MM.1S (cell line): Measurements from ENCODE around the gene CCR3.

ENCODE experiments used
- EZH2 ChIP-seq: fragments of 300-600 bp; sonication (generic); optimal IDR thresholded peaks from 2 replicates; pipeline ENCODE3; 2017; ENCODE audit warnings: low read depth, mild to moderate bottlenecking, antibody characterized with exemption, low read length, mixed read lengths
- EZH2phosphoT487 ChIP-seq: fragments of 300-600 bp; sonication (generic); IDR thresholded peaks from 2 replicates; pipeline ENCODE4 v1.6.1; 2018; ENCODE audit warnings: antibody characterized with exemption, low read length
- TF ChIP-seq, protein P1 (sequence below): fragments of 300-600 bp; sonication (generic); IDR thresholded peaks from 2 replicates; pipeline ENCODE4 v1.5.1; 2016; ENCODE audit warnings: antibody characterized with exemption, low read length, mixed read lengths

DNA sequence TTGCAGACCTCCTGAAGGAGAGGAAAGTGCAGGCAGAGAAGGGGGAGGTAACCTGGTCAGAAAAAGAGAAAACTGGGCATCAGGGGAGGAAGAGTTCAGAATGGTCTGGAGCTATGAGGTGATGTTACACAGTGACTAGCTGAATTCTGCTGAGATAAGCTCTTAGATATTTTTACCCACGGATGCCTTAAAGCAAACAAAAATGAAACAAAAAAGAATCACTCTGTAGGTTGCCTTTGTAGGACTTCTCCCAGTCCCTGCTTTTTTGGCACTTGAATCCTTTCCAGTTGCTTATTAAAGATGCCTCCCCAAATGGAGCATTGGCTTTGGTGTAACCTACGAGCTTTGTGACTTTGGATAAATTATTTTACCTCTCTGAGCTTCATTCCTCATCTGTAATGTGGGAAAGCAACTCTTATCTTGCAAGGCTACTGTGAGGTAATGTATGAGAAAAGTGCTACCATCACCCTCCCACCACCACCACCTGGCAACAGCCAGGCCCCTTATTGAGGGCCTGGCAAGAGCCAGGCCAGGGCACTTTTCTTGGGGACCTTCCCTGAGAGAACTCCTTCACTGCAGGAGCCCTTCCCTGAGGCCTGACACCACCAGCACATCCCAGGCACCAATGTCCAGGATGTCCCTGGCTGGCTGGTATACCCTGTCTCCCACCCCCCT is 36.8 kb upstream of the CCR3 start:
- TF ChIP-seq EZH2 (no peak), EZH2phosphoT487 (no peak)
- TF ChIP-seq, protein P1, sequence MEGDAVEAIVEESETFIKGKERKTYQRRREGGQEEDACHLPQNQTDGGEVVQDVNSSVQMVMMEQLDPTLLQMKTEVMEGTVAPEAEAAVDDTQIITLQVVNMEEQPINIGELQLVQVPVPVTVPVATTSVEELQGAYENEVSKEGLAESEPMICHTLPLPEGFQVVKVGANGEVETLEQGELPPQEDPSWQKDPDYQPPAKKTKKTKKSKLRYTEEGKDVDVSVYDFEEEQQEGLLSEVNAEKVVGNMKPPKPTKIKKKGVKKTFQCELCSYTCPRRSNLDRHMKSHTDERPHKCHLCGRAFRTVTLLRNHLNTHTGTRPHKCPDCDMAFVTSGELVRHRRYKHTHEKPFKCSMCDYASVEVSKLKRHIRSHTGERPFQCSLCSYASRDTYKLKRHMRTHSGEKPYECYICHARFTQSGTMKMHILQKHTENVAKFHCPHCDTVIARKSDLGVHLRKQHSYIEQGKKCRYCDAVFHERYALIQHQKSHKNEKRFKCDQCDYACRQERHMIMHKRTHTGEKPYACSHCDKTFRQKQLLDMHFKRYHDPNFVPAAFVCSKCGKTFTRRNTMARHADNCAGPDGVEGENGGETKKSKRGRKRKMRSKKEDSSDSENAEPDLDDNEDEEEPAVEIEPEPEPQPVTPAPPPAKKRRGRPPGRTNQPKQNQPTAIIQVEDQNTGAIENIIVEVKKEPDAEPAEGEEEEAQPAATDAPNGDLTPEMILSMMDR, result no peak
